NCI-H510A (cell line): Measurements from ENCODE around the gene CHCHD1.
"Not testable (repeated sequence)": the region's sequence is repeated elsewhere in the genome, so short reads cannot be mapped to it uniquely, and the experiment has no call there.

Experiments used
- DNase-seq: peaks from one replicate; lab custom pipeline; 2025; lab: John Stamatoyannopoulos, UW

Gene CHCHD1

DNA sequence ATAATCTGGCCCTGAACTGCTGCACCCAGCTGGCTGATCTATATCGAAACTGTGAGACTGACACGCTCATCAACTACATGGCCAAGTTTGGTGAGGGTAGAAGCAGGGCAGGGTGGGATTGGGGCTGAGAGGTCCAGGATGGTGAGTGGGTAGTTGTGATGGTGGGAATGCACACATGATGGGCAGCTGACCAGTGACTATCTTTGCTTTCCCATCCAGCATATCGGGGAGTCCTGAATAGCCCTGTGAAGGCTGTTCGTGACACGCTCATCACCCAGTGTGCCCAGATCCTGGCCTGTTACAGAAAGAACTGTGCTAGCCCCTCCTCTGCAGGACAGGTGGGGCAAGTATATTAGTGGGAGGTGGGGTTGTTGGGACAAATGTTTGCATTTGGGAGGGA is 12.5 kb upstream of the CHCHD1 start:
- DNase-seq: no peak

DNA sequence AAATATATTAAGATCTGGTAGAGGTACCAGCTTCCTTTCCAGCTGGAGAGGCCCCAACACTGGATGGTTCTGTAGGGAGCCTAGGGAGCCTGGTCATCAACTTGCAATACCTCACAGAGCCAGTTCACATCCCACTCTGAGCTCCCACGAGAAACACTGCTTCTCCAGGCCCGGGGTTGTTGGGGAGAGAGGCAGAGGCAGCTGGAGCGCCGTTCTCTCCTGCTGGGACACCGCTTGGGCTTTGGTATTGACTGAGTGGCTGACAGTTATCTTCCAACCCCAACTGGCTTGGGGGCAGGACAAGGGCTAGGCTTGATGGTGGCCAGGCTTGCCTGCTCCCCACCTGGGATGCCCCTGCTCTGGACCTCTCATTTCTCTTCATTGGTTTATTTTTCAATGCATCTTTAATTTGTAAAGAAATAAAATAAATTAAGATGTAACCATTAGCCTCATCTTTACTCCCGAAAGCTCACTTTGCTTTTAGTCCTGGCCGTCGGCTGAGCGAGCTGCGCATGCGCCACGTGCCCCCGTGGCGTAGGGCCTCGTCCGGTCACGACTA is 10.0 kb upstream of the CHCHD1 start:
- DNase-seq: peak; percentile 25

DNA sequence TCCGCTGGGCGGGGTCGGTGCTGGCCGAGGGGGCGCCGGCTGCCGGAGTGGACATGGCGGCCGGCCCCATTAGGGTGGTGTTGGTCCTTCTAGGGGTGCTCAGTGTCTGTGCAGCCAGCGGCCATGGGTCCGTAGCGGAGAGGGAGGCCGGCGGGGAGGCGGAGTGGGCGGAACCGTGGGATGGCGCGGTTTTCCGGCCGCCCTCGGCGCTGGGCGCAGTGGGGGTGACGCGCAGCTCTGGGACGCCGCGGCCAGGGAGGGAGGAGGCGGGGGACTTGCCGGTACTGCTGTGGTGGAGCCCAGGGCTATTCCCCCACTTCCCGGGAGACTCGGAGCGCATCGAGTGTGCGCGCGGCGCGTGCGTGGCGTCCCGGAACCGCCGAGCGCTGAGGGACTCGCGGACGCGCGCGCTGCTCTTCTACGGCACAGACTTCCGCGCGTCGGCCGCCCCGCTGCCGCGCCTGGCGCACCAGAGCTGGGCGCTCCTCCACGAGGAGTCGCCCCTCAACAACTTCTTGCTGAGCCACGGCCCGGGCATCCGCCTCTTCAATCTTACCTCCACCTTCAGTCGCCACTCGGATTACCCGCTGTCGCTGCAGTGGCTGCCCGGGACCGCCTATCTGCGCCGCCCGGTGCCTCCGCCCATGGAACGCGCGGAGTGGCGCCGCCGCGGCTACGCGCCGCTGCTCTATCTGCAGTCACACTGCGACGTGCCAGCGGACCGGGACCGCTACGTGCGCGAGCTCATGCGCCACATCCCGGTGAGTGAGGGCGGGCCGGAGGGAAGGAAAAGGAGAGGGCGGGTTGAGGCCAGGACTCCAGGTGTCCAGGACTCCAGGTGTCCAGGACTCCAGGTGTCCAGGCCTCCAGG is 9.3 kb upstream of the CHCHD1 start:
- peak; percentile 53 for DNase-seq

DNA sequence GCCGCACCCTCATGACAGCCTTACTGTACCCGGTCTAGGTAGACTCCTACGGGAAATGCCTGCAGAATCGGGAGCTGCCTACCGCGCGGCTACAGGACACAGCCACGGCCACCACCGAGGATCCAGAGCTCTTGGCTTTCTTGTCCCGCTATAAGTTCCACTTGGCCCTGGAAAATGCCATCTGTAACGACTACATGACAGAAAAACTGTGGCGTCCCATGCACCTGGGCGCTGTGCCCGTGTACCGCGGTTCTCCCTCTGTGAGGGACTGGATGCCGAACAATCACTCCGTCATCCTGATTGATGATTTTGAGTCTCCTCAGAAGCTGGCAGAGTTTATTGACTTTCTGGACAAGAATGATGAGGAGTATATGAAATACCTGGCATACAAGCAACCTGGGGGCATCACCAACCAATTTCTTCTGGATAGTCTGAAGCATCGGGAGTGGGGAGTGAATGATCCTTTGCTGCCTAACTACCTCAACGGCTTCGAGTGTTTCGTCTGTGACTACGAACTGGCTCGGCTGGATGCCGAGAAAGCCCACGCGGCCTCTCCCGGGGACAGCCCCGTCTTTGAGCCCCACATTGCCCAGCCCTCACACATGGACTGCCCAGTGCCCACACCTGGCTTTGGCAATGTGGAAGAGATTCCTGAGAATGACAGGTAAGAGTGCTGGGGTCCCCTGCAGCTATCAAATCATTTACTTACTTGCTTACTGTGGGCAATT is 8.5 kb upstream of the CHCHD1 start:
- no peak for DNase-seq

DNA sequence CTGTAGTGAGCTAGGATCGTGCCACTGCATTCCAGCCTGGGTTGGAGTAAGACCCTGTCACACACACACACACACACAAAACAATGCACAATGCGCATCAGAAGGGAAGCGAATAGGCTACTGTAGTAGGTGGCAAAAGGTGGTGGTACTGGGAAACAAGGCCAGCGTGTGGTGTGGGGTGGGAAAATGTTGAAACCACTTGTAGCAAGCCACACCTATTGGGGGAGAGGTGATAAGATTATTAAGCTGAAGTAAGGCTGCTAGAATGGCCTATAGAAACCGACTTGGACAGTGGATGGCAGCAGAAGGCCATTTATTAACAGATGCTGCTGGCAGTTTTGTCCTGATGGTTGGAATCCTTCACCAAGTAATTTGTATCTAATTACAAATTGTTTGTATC is 7.2 kb upstream of the CHCHD1 start:
- DNase-seq: no peak

DNA sequence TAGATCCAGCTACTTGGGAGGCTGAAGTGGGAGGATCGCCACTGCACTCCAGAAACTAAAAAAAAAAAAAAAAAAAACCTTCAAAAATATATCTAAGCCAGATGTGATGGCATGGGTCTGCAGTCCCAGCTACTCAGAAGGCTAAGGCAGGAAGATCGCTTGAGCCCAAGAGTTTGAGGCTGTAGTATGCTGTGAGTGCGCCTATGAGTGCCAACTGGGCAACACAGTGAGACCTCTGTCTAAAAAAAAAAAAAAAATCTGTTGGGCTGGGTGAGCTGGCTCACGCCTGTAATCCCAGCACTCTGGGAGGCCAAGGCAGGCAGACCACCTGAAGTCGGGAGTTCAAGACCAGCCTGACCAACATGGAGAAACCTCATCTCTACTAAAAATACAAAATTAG is 2.8 kb upstream of the CHCHD1 start:
- DNase-seq: no peak

DNA sequence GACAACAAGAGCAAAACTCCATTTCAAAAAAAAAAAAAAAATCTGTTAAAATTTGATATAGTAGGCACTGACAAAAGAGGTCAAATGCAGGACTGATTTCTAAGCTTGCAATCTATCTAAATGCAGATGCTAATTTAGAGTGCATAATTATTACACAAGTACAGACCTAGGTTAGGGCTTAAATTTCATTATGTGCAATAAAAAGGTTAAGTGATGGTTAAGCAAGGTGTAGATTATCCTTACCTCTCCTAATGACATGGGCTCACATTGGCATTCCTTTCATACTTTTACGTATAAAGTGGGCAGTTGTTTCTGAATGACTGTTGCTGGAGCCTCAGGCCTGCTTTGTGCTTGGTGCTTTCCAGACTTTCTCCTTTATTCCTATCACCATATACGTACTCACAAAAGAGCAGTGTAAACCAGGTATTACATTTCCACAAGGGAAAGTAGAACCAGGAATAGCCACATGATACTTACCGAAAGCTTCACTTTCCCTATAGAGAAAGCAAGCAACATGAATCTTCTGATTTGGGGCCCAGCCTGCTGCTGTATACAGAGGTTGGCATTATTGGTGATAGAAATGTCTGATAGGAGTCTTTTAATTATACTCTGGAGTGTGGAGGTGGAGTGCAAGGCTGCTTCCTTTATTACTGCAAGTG is 2.2 kb upstream of the CHCHD1 start:
- no peak for DNase-seq

DNA sequence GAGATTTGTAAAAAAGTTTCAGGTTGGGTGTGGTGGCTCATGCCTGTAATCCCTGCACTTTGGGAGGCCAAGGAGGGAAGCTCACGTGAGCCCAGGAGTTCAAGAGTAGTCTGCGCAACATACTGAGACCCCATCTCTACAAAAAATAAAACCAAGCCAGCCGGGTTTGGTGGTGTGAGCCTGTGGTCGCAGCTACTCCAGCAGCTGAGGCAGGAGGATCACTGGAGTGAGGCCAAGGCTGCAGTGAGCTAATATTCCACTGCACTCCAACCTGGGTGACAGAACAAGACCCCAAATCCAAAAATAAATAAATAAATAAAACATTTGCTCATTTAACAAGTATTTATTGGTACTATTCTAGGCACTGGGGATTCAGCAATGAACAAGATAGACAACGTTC is 1.5 kb upstream of the CHCHD1 start:
- no peak for DNase-seq

DNA sequence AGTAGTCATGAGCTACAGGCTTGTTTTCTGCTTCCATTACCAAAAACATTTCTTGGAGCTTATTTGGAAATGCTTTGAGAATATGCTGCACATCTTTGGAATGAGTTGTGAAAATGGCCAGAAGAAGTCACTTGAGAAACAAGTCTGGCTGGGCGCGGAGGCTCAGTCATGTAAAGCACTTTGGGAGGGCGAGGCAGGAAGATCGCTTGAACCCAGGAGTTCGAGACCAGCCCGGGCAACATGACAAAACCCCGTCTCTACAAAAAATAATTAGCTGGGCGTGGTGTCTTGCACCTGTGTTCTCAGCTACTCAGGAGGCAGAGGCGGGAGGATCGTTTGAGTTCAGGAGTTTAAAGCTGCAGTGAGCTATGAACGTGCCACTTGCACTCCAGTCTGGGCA is 882 bp upstream of the CHCHD1 start:
- DNase-seq: no peak

DNA sequence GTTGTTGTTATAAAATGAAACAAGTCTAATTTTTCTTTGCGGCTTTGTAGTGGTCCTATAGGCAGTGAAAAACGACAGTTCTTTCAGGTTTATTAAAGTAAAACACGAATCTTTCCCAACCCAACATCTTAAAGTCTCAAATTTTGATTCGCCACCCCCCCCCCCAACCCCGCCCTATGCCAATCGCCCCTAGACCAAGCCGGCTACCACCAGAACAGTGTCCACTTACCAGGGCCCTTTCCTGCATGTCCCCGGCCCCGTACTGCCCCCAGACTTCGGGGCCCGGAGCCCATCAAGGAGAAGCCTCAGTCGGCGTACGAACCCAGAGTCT is 335 bp upstream of the CHCHD1 start:
- no peak for DNase-seq

DNA sequence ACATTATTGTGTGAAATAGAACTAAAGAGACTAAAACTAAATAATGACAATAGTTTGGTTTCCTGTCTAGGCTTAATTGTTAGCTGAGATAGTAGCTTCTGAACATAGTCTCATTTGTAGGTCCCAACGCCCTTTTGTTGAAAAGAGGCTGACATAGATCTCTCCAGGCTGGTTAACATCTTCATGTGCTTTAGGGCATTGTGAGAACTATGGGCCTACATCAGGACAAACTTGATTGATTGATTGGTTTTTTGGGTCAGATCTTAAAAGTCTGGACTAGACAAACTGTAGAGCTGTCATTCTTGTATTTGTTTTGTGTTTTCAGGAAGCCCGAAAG is 869 bp downstream of the CHCHD1 start:
- DNase-seq: no peak

DNA sequence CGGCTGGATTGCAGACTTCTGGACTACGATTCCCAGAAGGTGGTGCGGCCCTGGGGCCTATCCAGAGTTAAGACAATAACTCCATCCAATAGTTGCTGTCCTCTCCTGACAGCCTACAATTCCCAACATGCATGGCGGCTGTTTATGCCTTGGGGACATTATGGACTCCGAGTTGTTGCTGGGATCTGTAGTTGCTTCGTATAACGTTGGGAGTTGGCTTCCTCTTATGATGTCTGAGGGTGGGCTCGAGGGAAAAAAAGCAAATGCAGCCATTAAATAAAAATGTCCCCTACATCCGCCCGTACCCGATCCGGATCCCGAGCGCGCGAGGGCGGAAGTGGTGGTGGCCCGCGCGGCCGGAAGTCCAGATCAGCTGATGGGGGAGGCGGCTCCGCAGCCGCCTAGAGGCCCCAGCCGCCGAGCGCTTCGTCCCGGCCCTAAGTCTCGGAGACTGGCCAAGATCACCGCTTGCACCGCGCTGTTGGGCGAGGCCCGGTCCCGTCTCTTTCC is 3.4 kb downstream of the CHCHD1 start, which contains the start of gene ZSWIM8:
TSS of gene ZSWIM8 (plus strand) at position 396 of the 510 bp plus-strand sequence. CDS start 273 bp downstream, outside the sequence.
- peak; percentile 84 for DNase-seq

DNA sequence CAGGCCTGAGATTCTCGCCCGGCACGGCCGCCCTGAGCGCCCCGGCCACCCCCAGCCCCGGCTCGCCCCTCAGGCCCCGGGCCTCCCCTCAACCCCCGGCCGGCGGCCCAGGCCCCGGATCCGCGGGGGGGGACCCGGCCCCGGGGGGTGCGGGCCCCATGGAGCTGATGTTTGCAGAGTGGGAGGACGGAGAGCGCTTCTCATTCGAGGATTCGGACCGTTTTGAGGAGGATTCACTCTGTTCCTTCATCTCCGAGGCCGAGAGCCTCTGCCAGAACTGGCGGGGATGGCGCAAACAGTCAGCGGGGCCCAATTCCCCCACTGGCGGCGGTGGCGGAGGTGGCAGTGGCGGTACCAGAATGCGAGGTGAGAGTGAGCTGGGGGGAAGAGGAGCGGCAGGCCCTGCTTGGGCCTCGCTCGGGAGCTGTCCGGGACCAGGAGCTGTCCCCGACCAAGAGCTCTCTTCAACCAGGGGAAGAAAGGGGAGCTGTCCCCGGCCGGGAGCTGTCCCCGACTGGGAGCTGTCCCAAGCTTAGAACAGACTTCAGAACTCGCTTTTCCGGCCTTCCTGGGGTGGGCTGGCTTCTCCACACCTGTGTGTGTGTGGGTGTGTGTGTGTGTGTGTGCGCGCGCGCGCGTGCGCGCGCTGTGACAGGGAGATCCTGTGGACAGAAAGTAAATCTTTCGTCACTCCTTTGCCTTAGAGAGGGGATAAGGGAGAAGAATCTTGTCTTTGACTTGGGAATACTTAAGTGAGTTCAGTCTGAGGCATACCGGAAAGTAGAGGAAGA is 4.1 kb downstream of the CHCHD1 start:
- no peak for DNase-seq

DNA sequence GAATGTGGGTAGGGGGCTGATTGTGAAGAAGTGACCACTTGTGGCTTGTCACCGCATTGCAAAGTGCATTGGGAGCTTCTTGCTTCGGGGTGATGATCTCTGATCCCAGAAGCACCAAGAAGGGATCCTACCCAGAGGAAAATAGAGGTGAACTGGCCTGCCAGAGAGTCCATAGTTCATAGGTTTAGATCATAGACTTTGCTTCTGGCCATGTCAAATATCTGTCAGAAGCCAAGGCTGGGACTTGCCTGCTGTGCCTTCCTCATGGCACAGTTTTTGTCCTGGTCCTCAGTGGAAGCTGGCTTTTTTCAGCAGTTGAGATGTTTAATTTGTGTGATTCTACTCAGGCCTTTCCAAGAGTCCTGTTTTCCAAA is 4.7 kb downstream of the CHCHD1 start:
- no peak for DNase-seq

DNA sequence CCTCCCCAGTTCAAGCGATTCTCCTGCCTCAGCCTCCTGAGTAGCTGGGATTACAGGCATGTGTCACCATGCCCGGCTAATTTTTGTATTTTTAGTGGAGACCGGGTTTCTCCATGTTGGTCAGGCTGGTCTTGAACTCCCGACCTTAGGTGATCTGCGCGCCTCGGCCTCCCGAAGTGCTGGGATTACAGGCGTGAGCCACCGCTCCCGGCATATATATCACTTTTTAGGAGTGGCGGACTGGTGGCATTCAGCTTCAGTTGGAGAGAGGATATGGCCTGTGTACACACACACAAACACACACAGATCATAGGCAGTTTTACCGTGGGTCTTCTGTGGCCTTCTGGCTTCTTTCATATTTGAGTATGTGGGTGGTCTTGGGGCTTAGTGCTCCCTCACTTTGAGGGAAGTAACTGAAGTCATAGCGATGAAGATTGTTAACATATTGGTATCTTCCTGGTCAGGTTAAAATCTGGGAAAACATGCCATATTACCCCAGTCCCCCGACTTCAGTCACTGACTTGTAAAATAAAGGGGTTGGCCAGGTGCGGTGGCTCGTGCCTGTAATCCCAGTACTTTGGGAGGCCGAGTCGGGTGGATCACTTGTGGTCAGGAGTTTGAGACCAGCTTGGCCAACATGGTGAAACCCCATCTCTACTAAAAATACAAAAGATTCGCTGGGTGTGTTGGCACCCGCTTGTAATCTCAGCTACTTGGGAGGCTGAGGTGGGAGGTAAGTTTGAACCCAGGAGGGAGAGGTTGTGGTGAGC is 5.4 kb downstream of the CHCHD1 start:
- not testable (repeated sequence) for DNase-seq

DNA sequence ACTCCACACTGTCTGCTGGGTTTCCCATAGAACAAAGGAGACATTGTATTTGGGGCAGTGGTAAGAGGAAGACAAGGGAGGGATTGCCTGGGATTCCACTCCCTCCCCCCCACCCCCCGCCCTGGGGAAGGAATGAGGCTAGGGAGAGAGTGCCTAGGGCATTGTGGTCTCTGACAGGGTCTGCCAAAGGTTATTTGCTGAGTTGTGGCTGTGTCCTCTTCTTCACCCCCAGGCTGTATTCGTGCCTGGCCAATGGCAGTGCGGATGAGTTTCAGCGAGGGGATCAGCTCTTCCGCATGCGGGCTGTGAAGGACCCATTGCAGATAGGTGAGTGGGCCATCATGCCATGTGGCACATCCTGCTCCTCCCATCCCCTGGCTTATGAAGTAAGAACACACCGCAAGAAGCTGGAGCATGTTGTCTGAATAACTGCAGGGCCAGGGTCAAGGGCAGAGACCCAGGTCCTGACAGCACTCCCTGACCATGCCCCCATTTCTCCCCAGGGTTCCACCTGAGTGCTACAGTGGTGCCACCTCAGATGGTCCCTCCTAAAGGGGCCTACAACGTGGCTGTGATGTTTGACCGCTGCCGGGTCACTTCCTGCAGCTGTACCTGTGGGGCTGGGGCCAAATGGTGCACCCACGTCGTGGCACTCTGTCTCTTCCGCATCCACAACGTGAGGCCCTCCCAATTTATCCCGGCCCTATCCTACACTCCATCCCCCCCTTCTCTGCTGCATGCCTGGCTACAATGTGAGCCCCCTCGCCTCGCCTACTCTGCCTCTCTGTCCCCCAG is 7.2 kb downstream of the CHCHD1 start:
- no peak for DNase-seq

DNA sequence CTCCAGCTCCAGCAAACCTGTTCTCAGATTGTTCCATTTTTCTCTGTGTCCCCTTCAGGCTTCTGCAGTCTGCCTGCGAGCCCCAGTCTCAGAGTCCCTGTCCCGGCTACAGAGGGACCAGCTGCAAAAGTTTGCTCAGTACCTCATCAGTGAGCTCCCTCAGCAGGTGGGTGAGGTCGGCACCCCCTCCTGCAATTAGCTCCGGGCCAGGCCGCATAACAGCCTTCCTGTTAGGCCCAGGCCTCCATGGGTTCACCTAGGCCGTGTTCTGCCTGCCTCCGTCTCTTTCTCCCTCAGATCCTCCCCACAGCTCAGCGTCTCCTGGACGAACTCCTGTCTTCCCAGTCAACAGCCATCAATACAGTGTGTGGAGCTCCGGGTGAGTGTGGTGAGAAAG is 7.8 kb downstream of the CHCHD1 start:
- DNase-seq: no peak

DNA sequence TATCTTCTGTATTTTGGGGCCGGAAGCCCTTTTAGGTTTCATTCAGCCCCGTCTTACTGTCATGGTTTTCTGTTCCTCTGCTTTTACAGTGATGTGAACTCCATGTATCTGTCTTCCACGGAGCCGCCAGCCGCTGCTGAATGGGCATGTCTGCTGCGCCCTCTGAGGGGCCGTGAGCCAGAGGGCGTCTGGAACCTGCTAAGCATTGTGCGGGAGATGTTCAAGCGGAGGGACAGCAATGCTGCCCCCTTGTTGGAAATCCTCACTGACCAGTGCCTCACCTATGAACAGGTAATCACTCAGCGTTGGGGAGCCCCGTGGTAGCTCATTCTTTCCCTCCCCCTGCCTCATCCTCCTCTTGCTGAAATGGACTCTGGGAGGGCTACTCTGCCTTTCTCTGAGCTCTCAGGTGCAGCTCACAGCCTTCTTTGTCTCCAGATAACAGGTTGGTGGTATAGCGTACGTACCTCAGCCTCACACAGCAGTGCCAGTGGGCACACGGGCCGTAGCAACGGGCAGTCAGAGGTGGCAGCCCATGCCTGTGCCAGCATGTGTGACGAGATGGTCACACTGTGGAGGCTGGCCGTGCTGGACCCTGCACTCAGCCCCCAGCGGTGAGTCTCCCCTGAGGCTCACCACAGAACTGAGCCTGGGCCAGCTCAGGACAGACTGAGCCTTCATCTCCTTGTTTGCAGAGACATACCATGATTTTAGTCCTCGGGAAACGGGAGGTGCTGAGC is 9.2 kb downstream of the CHCHD1 start:
- no peak for DNase-seq

DNA sequence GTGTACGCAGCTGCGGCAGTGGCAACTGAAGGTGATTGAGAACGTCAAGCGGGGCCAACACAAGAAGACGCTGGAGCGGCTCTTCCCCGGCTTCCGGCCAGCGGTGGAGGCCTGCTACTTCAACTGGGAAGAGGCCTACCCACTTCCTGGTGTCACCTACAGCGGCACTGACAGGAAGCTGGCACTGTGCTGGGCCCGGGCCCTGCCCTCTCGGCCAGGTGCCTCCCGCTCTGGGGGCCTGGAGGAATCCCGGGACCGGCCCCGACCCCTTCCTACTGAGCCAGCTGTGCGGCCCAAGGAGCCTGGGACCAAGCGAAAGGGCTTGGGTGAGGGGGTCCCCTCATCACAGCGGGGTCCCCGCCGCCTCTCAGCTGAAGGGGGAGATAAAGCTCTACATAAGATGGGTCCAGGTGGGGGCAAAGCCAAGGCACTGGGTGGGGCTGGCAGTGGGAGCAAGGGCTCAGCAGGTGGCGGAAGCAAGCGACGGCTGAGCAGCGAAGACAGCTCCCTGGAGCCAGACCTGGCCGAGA is 10.1 kb downstream of the CHCHD1 start:
- no peak for DNase-seq
